OCI-LY7 (cell line): ENCODE measurements around the gene GATAD2A. TPM values are rescaled to one million over a fixed set of nuclear protein-coding genes. Genes with fewer than 3 reads are reported as not detected.

Source experiments
- BruUV-seq: library from RNA; stranded (reverse); fragments of 400-500 nt; replicated peaks from 2 replicates; lab custom pipeline; 2021; lab: Mats Ljungman, UMichigan
- CTCF ChIA-PET: fragments of 300-600 bp; sonication (Branson Sonifier 250); formaldehyde crosslinking; loops from one replicate; lab custom pipeline; 2022; ENCODE audit warnings: antibody characterized with exemption; ENCODE audit not compliant: unreplicated experiment; lab: Charles Lee
- POLR2A ChIA-PET: fragments of 300-600 bp; sonication (Branson Sonifier 250); formaldehyde crosslinking; loops from one replicate; lab custom pipeline; 2022; ENCODE audit warnings: antibody characterized with exemption; lab: Charles Lee
- DNase-seq: peaks from one replicate; pipeline ENCODE4 v3.0.0-alpha.2; 2015; ENCODE audit warnings: low spot score
- H2AFZ ChIP-seq: fragments of 200-600 bp; sonication (generic), shearing (Covaris generic); 2 replicates; pipeline ENCODE4 v1.6.1; 2014; ENCODE audit warnings: mild to moderate bottlenecking, antibody characterized with exemption, low read length, moderate library complexity
- H3K27ac ChIP-seq: fragments of 200-600 bp; sonication (generic); 2 replicates; pipeline ENCODE4 v1.5.1; 2014; ENCODE audit warnings: mixed run types, low read depth, mild to moderate bottlenecking, moderate library complexity, low read length, inconsistent platforms; ENCODE audit not compliant: poor library complexity, severe bottlenecking
- H3K36me3 ChIP-seq: fragments of 200-600 bp; sonication (generic); 2 replicates; pipeline ENCODE4 v1.6.1; 2014; ENCODE audit warnings: mild to moderate bottlenecking, antibody characterized with exemption, low read length, moderate library complexity, mixed read lengths; ENCODE audit not compliant: insufficient read depth
- H3K4me1 ChIP-seq: fragments of 200-600 bp; sonication (generic); 2 replicates; pipeline ENCODE4 v1.5.1; 2014; ENCODE audit warnings: mild to moderate bottlenecking, low read length; ENCODE audit not compliant: insufficient read depth, poor library complexity, severe bottlenecking
- H3K4me2 ChIP-seq: fragments of 200-600 bp; sonication (generic); 2 replicates; pipeline ENCODE4 v1.6.1; 2014; ENCODE audit warnings: mild to moderate bottlenecking, low read length
- H3K4me3 ChIP-seq: fragments of 200-600 bp; sonication (generic); 2 replicates; pipeline ENCODE4 v1.5.1; 2014; ENCODE audit warnings: mild to moderate bottlenecking, low read depth, low read length; ENCODE audit not compliant: poor library complexity, severe bottlenecking
- H3K79me2 ChIP-seq: fragments of 200-600 bp; sonication (generic); 2 replicates; pipeline ENCODE4 v1.6.1; 2016; ENCODE audit warnings: low read depth, mild to moderate bottlenecking, low read length, moderate library complexity, mixed read lengths; ENCODE audit not compliant: insufficient read depth
- H3K9me2 ChIP-seq: fragments of 200-600 bp; sonication (generic); 2 replicates; pipeline ENCODE4 v1.6.1; 2016; ENCODE audit warnings: mild to moderate bottlenecking, low read length, mixed read lengths; ENCODE audit not compliant: insufficient read depth
- H3K9me3 ChIP-seq: fragments of 200-600 bp; sonication (generic); 2 replicates; pipeline ENCODE4 v1.6.1; 2014; ENCODE audit warnings: mild to moderate bottlenecking, mixed run types, low read length, mixed read lengths
- H4K20me1 ChIP-seq: fragments of 200-600 bp; sonication (generic); 2 replicates; pipeline ENCODE4 v1.6.1; 2014; ENCODE audit warnings: mild to moderate bottlenecking, antibody characterized with exemption, low read length, moderate library complexity, mixed read lengths; ENCODE audit not compliant: insufficient read depth
- EZH2phosphoT487 ChIP-seq: fragments of 200-600 bp; sonication (generic); IDR thresholded peaks from 2 replicates; pipeline ENCODE4 v1.6.1; 2018; ENCODE audit warnings: low read depth, borderline replicate concordance, mild to moderate bottlenecking, mixed run types, antibody characterized with exemption, low read length, moderate library complexity, mixed read lengths
- intact Hi-C: fragments of 100-400 bp; cut with micrococcal nuclease; formaldehyde crosslinking; loops from one replicate; pipeline ENCODE4 v1.10.0; 2022; ENCODE audit not compliant: unreplicated experiment
- total RNA-seq, 2 experiments: library from RNA; depleted of rRNA in 1 of 2; stranded (reverse); fragments of >200 nt in 1 of 2; shearing (Covaris generic) in 1 of 2; gene quantifications; 2 replicates each; pipeline ENCODE4 v1.2.3, GENCODE V29; 2014 to 2022
- TF ChIP-seq, protein P1 (sequence below): fragments of 200-600 bp; sonication (generic); conservative IDR thresholded peaks from 2 replicates; pipeline ENCODE4 v1.5.1; 2014; ENCODE audit warnings: mild to moderate bottlenecking, antibody characterized with exemption, low read length, moderate library complexity, mixed read lengths

The GATAD2A gene
- total RNA-seq, 2 experiments from 2014 or later: 62.8 to 156 TPM

DNA sequence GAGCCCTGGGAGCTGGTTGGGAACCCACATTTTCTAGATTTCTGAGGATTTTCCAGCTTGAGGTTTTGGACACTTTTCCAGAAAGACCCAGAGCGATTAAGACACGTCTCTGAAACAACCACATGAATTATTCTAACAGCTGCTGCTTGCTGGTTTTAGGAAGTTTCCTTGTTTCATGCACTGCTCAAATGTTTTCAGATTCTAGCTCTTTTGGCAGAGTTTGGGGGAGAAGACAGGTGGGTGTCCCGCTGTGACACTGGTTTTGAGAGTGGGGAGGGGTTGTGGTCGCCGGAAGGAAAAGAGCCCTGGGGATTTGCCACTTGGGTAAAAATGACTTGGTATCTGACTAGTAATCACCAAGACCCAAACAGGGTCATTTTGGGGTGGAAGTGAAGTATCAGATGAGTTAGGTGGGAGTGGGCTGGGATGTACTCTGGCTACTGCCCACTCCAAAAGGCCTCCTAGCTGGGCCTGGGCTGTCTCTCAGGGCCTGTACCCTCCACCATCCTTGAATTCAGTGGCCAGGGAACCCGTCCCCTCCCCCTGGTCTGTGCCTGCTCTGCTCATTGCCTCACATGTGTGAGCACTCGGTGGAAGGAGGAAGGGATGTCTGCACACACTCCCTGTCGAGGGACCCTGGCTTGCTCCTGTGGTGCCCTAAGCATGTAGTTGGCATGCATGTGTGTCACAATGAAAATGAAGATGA, 13.2 kb downstream of the GATAD2A start:
- H4K20me1 ChIP-seq: peaks cover 13% of the 10 kb centered on the region

DNA sequence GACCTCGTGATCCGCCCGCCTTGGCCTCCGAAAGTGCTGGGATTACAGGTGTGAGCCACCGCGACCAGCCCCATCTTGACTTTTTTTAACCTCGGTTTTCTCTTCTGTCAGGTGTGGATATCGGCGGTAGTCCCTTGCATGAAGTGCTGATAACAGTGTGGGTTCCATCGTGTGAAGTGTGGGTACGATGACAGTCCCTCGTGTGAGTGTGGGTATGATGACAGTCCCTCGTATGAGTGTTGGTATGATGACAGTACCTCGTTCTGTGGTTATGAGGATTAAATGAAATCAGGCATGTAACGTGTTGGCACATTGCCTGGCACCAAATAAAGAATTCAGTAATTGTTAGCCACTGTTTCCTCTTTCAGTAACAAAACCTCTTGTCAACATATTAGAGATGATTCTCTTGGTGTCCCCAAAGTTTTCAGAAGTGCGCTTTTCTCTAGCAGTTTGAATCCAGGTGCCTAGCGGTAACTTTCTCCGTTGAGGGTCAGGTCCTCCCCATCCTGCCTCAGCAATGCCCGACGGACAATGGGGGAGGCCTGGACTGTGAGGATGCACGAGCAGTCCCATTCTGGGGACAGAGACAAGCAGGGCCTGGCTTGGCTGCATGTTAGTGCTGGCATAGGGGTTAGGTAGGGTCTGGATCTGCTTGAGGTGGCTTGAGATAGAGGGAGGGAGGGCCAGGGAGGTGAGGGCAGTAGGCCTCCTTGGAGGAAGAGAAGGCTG, 15.3 kb downstream of the GATAD2A start:
- H4K20me1 ChIP-seq: peaks cover 22% of the 10 kb centered on the region
- intact Hi-C loops: no loop called here
- H3K27ac ChIP-seq: no peak overlapping the region
- H3K36me3 ChIP-seq: peaks cover 42% of the 10 kb centered on the region
- H3K4me2 ChIP-seq: no peak overlapping the region
- no peaks in the 10 kb centered on the region for H3K9me2 ChIP-seq
- ChIA-PET POLR2A (no interaction called here), CTCF (no interaction called here)
- no TSS peak for BruUV-seq
- H2AFZ ChIP-seq: no peak overlapping the region
- no peak for DNase-seq
- H3K4me3 ChIP-seq: no peak overlapping the region
- H3K79me2 ChIP-seq: peaks cover 97% of the 10 kb centered on the region
- peaks cover 12% of the 10 kb centered on the region for H3K4me1 ChIP-seq
- H3K9me3 ChIP-seq: no peaks in the 10 kb centered on the region
- no peak for TF ChIP-seq EZH2phosphoT487
- TF ChIP-seq, protein P1, sequence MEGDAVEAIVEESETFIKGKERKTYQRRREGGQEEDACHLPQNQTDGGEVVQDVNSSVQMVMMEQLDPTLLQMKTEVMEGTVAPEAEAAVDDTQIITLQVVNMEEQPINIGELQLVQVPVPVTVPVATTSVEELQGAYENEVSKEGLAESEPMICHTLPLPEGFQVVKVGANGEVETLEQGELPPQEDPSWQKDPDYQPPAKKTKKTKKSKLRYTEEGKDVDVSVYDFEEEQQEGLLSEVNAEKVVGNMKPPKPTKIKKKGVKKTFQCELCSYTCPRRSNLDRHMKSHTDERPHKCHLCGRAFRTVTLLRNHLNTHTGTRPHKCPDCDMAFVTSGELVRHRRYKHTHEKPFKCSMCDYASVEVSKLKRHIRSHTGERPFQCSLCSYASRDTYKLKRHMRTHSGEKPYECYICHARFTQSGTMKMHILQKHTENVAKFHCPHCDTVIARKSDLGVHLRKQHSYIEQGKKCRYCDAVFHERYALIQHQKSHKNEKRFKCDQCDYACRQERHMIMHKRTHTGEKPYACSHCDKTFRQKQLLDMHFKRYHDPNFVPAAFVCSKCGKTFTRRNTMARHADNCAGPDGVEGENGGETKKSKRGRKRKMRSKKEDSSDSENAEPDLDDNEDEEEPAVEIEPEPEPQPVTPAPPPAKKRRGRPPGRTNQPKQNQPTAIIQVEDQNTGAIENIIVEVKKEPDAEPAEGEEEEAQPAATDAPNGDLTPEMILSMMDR: no peak

More for the DNA sequence above, 13.2 kb downstream of the GATAD2A start:
- BruUV-seq: no TSS peak
- no peak overlapping the region for H2AFZ ChIP-seq
- peaks cover 5% of the 10 kb centered on the region; the same call in 1 of the 2 replicates for H3K9me3 ChIP-seq
- H3K4me1 ChIP-seq: peaks cover 12% of the 10 kb centered on the region
- peaks cover 56% of the 10 kb centered on the region for H3K36me3 ChIP-seq
- intact Hi-C loops: no loop called here
- no peak overlapping the region for H3K4me3 ChIP-seq
- no peak for DNase-seq
- H3K79me2 ChIP-seq: peaks cover 97% of the 10 kb centered on the region
- H3K9me2 ChIP-seq: no peaks in the 10 kb centered on the region
- ChIA-PET POLR2A (interaction anchor here (2.0 kb wide), 1 partner anchor 13 kb away, joined by 9 read pairs; the partner anchor contains the start of gene GATAD2A), CTCF (interaction anchor here (0.6 kb wide), 2 partner anchors 29 to 47 kb away, joined by 3 to 4 read pairs; no protein-coding TSS in a partner anchor)
- no peak for TF ChIP-seq EZH2phosphoT487
- TF ChIP-seq, protein P1: no peak
- no peak overlapping the region for H3K27ac ChIP-seq
- H3K4me2 ChIP-seq: peak overlapping the region; percentile 46; the same call in 1 of the 2 replicates
